GM12878 (cell line): ENCODE results near the gene EVI5L. TPM values are rescaled to one million over a fixed set of nuclear protein-coding genes. Genes with fewer than 3 reads are reported as not detected.

ENCODE experiments used
- ATAC-seq: fragments of 200-7000 bp; cut with Tn5 transposase; 3 replicates; pipeline ENCODE4 v1.9.1; 2020; ENCODE audit warnings: mild to moderate bottlenecking, moderate library complexity
- BruUV-seq: library from RNA; stranded (reverse); fragments of 400-500 nt; replicated peaks from 2 replicates; lab custom pipeline; 2021; lab: Mats Ljungman, UMichigan
- CTCF ChIA-PET: fragments of 300-600 bp; sonication (Branson Sonifier 250); formaldehyde crosslinking; extraction: SDS; loops from one replicate; lab custom pipeline; 2021; ENCODE audit warnings: inconsistent platforms; lab: Yijun Ruan, JAX
- POLR2A ChIA-PET: fragments of 350-600 bp; formaldehyde crosslinking; extraction: SDS; loops from one replicate; lab custom pipeline; 2021; ENCODE audit warnings: inconsistent platforms; lab: Charles Lee
- RAD21 ChIA-PET: fragments of 300-600 bp; sonication (Branson Sonifier 250); formaldehyde crosslinking; loops from one replicate; lab custom pipeline; 2023; ENCODE audit warnings: antibody characterized with exemption; ENCODE audit not compliant: unreplicated experiment; lab: Charles Lee
- SMC1A ChIA-PET: fragments of 300-600 bp; sonication (Branson Sonifier 250); formaldehyde crosslinking; loops from one replicate; lab custom pipeline; 2023; ENCODE audit not compliant: unreplicated experiment, uncharacterized antibody; lab: Charles Lee
- DNase-seq: peaks from one replicate; pipeline ENCODE4 v3.0.0-alpha.2; 2011; ENCODE audit warnings: low read depth, low spot score
- FAIRE-seq: peaks from 3 replicates; lab custom pipeline; 2011; peaks lifted over from hg19 to GRCh38; lab: Jason Lieb, UNC
- H2AFZ ChIP-seq: 2 replicates; pipeline ENCODE4 v1.6.0; 2011; ENCODE audit warnings: low read depth, low read length, control low read depth; ENCODE audit not compliant: control insufficient read depth
- H3K27ac ChIP-seq: 2 replicates; pipeline ENCODE4 v1.5.1; 2011; ENCODE audit warnings: control low read depth; ENCODE audit not compliant: control insufficient read depth, insufficient read depth
- H3K27me3 ChIP-seq, 2 experiments: replicated peaks in 1 of 2; 2 replicates each; pipeline versions ENCODE4 v1.6.0 to v1.6.1; 2011; ENCODE audit warnings: low read length in 1 of 2; ENCODE audit not compliant: control insufficient read depth in 2 of 2, insufficient read depth in 2 of 2
- H3K36me3 ChIP-seq, 2 experiments: 2 replicates each; pipeline ENCODE4 v1.5.1; 2011; ENCODE audit warnings: low read length in 1 of 2; ENCODE audit not compliant: control insufficient read depth in 2 of 2, insufficient read depth in 2 of 2
- H3K4me1 ChIP-seq: 2 replicates; pipeline ENCODE4 v1.6.1; 2011; ENCODE audit warnings: mild to moderate bottlenecking, low read length, moderate library complexity, mixed read lengths; ENCODE audit not compliant: control insufficient read depth, insufficient read depth
- H3K4me2 ChIP-seq: 2 replicates; pipeline ENCODE4 v1.6.0; 2011; ENCODE audit warnings: control low read depth; ENCODE audit not compliant: control insufficient read depth, insufficient read depth
- H3K4me3 ChIP-seq: fragments of 200-600 bp; sonication (generic); 2 replicates; pipeline ENCODE4 v1.5.1; 2016
- H3K79me2 ChIP-seq: 2 replicates; pipeline ENCODE4 v1.6.0; 2011; ENCODE audit warnings: low read length; ENCODE audit not compliant: control insufficient read depth, insufficient read depth
- H3K9ac ChIP-seq: 2 replicates; pipeline ENCODE4 v1.8.0; 2011; ENCODE audit warnings: low read length, control low read depth, mixed read lengths; ENCODE audit not compliant: control insufficient read depth, insufficient read depth
- H3K9me3 ChIP-seq: replicated peaks from 3 replicates; pipeline ENCODE4 v1.5.1; 2011; ENCODE audit warnings: mild to moderate bottlenecking, low read length; ENCODE audit not compliant: control insufficient read depth, insufficient read depth
- H4K20me1 ChIP-seq: 2 replicates; pipeline ENCODE4 v1.6.0; 2011; ENCODE audit not compliant: control insufficient read depth, insufficient read depth
- CHD2 ChIP-seq: IDR thresholded peaks from 2 replicates; pipeline ENCODE4 v1.6.1; 2011; ENCODE audit warnings: low read depth, low read length, improper control_type of control experiment, borderline replicate concordance
- MTA3 ChIP-seq: IDR thresholded peaks from 2 replicates; pipeline ENCODE4 v1.6.1; 2012; ENCODE audit warnings: low read length, inconsistent platforms, borderline replicate concordance
- NR2F1 ChIP-seq: fragments of 450-650 bp; conservative IDR thresholded peaks from 2 replicates; pipeline ENCODE4 v1.6.1; 2017; ENCODE audit warnings: mild to moderate bottlenecking
- POU2F2 ChIP-seq: IDR thresholded peaks from 3 replicates; pipeline ENCODE4 v1.6.1; 2011; ENCODE audit warnings: low read depth, mild to moderate bottlenecking, low read length, borderline replicate concordance
- RAD21 ChIP-seq: IDR thresholded peaks from 2 replicates; pipeline ENCODE4 v1.6.1; 2011; ENCODE audit warnings: mild to moderate bottlenecking, low read depth, low read length, moderate library complexity; ENCODE audit not compliant: insufficient read depth
- WGBS: methylation state at CpG from one replicate; pipeline ENCODE4 v1.1.6; 2016; ENCODE audit warnings: low lambda C conversion rate; ENCODE audit not compliant: insufficient replicate concordance, insufficient coverage; ENCODE audit errors: missing lambda C conversion rate; 5-methylcytosine and 5-hydroxymethylcytosine counted together
- in situ Hi-C: fragments of 300-500 bp; cut with MboI; formaldehyde crosslinking; loops from 9 replicates; pipeline ENCODE4 v1.14.3; 2018; ENCODE audit warnings: mixed read lengths
- intact Hi-C: fragments of 100-400 bp; cut with micrococcal nuclease; formaldehyde crosslinking; loops from one replicate; pipeline ENCODE4 v1.14.2; 2022; ENCODE audit not compliant: unreplicated experiment
- polyA plus RNA-seq, 11 experiments: library from polyadenylated mRNA; depleted of rRNA in 4 of 11; unstranded in 6 of 11; stranded (reverse) in 5 of 11; fragments of >200 nt; fragmentation: Nextera tagmentation in 4 of 11; fragmentation: Illumina TruSeq in 1 of 11; extraction: Ambion mirVana in 4 of 11; extraction: Trizol in 1 of 11; gene quantifications; 1 replicate in 1 of 11; 2 replicates in 10 of 11; pipeline versions ENCODE4 v1.2.1 to v1.2.3, GENCODE V29; 2011 to 2016; ENCODE audit warnings: inconsistent platforms in 2 of 11, missing spikeins in 2 of 11, low read depth in 1 of 11
- total RNA-seq, 4 experiments: library from RNA; depleted of rRNA in 3 of 4; stranded (reverse); fragments of >200 nt in 3 of 4; fragmentation: Illumina TruSeq in 1 of 4; extraction: Trizol in 1 of 4; gene quantifications; 2 replicates each; pipeline versions ENCODE4 v1.2.1 to v1.2.3, GENCODE V29; 2013 to 2021
- TF ChIP-seq, protein P1 (sequence below), 3 experiments: IDR thresholded peaks in 2 of 3; conservative IDR thresholded peaks in 1 of 3; 2 replicates each; pipeline ENCODE4 v1.5.1; 2011; ENCODE audit warnings: low read depth in 3 of 3, low read length in 3 of 3, mild to moderate bottlenecking in 3 of 3, control low read depth in 2 of 3, moderate library complexity in 2 of 3, inconsistent platforms in 1 of 3, mixed read lengths in 1 of 3; ENCODE audit not compliant: control insufficient read depth in 2 of 3, insufficient read depth in 1 of 3; ENCODE audit errors: extremely low read depth in 1 of 3
- TF ChIP-seq, protein P2 (sequence below): fragments of 450-650 bp; IDR thresholded peaks from 2 replicates; pipeline ENCODE4 v1.6.1; 2017; ENCODE audit warnings: mild to moderate bottlenecking, moderate library complexity

EVI5L gene
- total and polyA plus RNA-seq, 10 of the 15 experiments (the other 5 are each of a cell fraction or from before 2014, with no cell fraction given): 0.23 to 13.8 (median 5.0) TPM

DNA sequence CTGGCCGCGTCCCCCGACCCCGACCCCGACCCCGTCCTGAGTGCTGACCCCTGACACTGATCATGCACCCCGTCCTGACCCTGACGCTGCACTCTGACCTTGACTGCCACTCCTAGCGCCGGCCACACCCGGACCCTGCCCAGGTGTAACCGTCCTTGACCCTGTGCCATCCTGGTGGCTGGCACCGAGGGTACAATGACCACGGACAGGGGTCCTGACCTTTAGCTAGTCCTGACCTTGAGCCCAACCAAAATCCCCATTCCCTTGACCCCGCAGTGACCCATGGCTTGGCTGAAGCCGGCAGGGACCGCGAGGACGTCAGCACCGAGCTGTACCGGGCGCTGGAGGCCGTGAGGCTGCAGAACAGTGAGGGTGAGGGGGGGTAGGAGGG is 41.1 kb upstream of the EVI5L start:
- WGBS: 28% methylated on average over 16 of the region's 23 CpGs
- in situ Hi-C loops (no loop called here), intact Hi-C loops (no loop called here)
- RAD21 ChIA-PET: no interaction called here
- FAIRE-seq (no peak), ATAC-seq (no peak; the same call in 2 of the 3 replicates), DNase-seq (no peak)
- Histone ChIP-seq H3K4me2 (no peak overlapping the region), H3K9me3 (no peaks in the 10 kb centered on the region; the same call in 2 of the 3 replicates), H2AFZ (no peak overlapping the region), H3K4me3 (no peak overlapping the region), H3K9ac (no peak overlapping the region), H3K4me1 (no peaks in the 10 kb centered on the region; the same call in 1 of the 2 replicates), H3K79me2 (no peaks in the 10 kb centered on the region), H4K20me1 (no peaks in the 10 kb centered on the region), H3K27ac (no peak overlapping the region), H3K27me3 (peaks cover 2 to 6% of the 10 kb centered on the region in 2 experiments), H3K36me3 (no peaks in the 10 kb centered on the region)
- BruUV-seq: no TSS peak
- POLR2A ChIA-PET: interaction anchor here (0.6 kb wide), 1 partner anchor 221 kb away, joined by 3 read pairs; no protein-coding TSS in a partner anchor
- peak; percentile 30; the same call in 1 of the 2 replicates for TF ChIP-seq NR2F1
- no peak for TF ChIP-seq CHD2
- CTCF ChIA-PET: no interaction called here
- SMC1A ChIA-PET: no interaction called here

DNA sequence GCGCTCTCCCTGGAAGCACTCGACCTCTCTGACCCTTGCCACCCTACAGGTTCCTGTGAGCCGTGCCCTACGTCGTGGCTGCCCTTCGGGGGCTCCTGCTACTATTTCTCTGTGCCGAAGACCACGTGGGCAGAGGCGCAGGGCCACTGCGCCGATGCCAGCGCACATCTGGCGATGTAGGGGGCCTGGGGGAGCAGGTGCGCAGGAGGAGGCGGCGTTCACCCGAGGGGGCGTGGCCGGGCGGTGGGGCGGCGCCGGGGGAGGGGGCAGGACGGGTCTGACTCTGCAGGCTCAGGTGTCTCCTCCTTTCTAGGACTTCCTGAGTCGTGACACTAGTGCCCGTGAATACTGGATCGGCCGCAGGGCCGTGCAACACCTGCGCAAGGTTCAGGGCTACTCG is 40.6 kb upstream of the EVI5L start:
- ATAC-seq (no peak; the same call in 2 of the 3 replicates), FAIRE-seq (no peak), DNase-seq (no peak)
- Histone ChIP-seq H3K27ac (no peak overlapping the region), H3K9me3 (no peaks in the 10 kb centered on the region; the same call in 2 of the 3 replicates), H3K4me3 (no peak overlapping the region), H3K4me1 (no peaks in the 10 kb centered on the region; the same call in 1 of the 2 replicates), H3K4me2 (no peak overlapping the region), H4K20me1 (no peaks in the 10 kb centered on the region), H3K9ac (no peak overlapping the region), H3K27me3 (peaks cover 1 to 6% of the 10 kb centered on the region in 2 experiments; a peak in 3 of 4 replicates), H2AFZ (no peak overlapping the region), H3K79me2 (no peaks in the 10 kb centered on the region), H3K36me3 (no peaks in the 10 kb centered on the region)
- no TSS peak for BruUV-seq
- ChIA-PET POLR2A (interaction anchor here (0.6 kb wide), 2 partner anchors 220 to 373 kb away, joined by 3 to 4 read pairs; no protein-coding TSS in a partner anchor), RAD21 (no interaction called here), CTCF (no interaction called here), SMC1A (no interaction called here)
- intact Hi-C loops: no loop called here
- WGBS: 27% methylated on average over 20 of the region's 31 CpGs
- in situ Hi-C loops: no loop called here
- TF ChIP-seq, protein P1, sequence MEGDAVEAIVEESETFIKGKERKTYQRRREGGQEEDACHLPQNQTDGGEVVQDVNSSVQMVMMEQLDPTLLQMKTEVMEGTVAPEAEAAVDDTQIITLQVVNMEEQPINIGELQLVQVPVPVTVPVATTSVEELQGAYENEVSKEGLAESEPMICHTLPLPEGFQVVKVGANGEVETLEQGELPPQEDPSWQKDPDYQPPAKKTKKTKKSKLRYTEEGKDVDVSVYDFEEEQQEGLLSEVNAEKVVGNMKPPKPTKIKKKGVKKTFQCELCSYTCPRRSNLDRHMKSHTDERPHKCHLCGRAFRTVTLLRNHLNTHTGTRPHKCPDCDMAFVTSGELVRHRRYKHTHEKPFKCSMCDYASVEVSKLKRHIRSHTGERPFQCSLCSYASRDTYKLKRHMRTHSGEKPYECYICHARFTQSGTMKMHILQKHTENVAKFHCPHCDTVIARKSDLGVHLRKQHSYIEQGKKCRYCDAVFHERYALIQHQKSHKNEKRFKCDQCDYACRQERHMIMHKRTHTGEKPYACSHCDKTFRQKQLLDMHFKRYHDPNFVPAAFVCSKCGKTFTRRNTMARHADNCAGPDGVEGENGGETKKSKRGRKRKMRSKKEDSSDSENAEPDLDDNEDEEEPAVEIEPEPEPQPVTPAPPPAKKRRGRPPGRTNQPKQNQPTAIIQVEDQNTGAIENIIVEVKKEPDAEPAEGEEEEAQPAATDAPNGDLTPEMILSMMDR (IDR thresholded peaks at IDR 0.05 in 2 of 3, conservative IDR thresholded peaks at IDR 0.05 in 1 of 3; ENCODE audit: control insufficient read depth in 2 of 3, extremely low read depth in 1 of 3, insufficient read depth in 1 of 3, low read depth in 3 of 3, low read length in 3 of 3): no peak
- TF ChIP-seq, protein P2, sequence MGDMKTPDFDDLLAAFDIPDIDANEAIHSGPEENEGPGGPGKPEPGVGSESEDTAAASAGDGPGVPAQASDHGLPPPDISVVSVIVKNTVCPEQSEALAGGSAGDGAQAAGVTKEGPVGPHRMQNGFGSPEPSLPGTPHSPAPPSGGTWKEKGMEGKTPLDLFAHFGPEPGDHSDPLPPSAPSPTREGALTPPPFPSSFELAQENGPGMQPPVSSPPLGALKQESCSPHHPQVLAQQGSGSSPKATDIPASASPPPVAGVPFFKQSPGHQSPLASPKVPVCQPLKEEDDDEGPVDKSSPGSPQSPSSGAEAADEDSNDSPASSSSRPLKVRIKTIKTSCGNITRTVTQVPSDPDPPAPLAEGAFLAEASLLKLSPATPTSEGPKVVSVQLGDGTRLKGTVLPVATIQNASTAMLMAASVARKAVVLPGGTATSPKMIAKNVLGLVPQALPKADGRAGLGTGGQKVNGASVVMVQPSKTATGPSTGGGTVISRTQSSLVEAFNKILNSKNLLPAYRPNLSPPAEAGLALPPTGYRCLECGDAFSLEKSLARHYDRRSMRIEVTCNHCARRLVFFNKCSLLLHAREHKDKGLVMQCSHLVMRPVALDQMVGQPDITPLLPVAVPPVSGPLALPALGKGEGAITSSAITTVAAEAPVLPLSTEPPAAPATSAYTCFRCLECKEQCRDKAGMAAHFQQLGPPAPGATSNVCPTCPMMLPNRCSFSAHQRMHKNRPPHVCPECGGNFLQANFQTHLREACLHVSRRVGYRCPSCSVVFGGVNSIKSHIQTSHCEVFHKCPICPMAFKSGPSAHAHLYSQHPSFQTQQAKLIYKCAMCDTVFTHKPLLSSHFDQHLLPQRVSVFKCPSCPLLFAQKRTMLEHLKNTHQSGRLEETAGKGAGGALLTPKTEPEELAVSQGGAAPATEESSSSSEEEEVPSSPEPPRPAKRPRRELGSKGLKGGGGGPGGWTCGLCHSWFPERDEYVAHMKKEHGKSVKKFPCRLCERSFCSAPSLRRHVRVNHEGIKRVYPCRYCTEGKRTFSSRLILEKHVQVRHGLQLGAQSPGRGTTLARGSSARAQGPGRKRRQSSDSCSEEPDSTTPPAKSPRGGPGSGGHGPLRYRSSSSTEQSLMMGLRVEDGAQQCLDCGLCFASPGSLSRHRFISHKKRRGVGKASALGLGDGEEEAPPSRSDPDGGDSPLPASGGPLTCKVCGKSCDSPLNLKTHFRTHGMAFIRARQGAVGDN: no peak
- TF ChIP-seq NR2F1 (0 out of 2 replicates have a peak, but pooled peaks have one; percentile 9), POU2F2 (no peak), MTA3 (no peak), RAD21 (no peak)
